K562 (cell line): Measurements from ENCODE around the gene SOX6. TPM values are rescaled to one million over a fixed set of nuclear protein-coding genes. Genes with fewer than 3 reads are reported as not detected.

Experiments
- ATAC-seq: fragments of 200-7000 bp; cut with Tn5 transposase; 3 replicates; pipeline ENCODE4 v1.9.1; 2020; ENCODE audit warnings: moderate library complexity
- BruUV-seq: library from RNA; stranded (reverse); fragments of 400-500 nt; replicated peaks from 2 replicates; lab custom pipeline; 2021; lab: Mats Ljungman, UMichigan
- CTCF ChIA-PET: fragments of 300-600 bp; formaldehyde crosslinking; extraction: SDS; loops from one replicate; lab custom pipeline; 2021; ENCODE audit warnings: low intra/inter-chr PET ratio; lab: Yijun Ruan, JAX
- POLR2A ChIA-PET: fragments of 300-600, 350-650 bp; sonication (Branson Sonifier 250); formaldehyde crosslinking; extraction: SDS; loops from one replicate; lab custom pipeline; 2021; ENCODE audit warnings: antibody characterized with exemption, inconsistent platforms; lab: Yijun Ruan, JAX
- DNase-seq, 4 experiments: peaks; one replicate each; pipeline versions ENCODE4 v3.0.0 to v3.0.0-alpha.2; 2011 to 2018; ENCODE audit warnings: low spot score in 3 of 4, mixed read lengths in 3 of 4; ENCODE audit errors: extremely low read depth in 1 of 4
- FAIRE-seq: peaks from 2 replicates; lab custom pipeline; 2011; peaks lifted over from hg19 to GRCh38; lab: Jason Lieb, UNC
- H2AFZ ChIP-seq: 2 replicates; pipeline ENCODE4 v1.6.0; 2011; ENCODE audit warnings: low read depth, low read length, control low read depth, inconsistent platforms
- H3K27ac ChIP-seq: fragments of 200-600 bp; 3 replicates; pipeline ENCODE4 v1.8.0; 2011; ENCODE audit warnings: low read depth, mild to moderate bottlenecking, control low read depth, inconsistent platforms, low read length, moderate library complexity, mixed read lengths; ENCODE audit errors: extremely low read depth
- H3K27me3 ChIP-seq, 2 experiments: fragments of 300-600 bp in 1 of 2; 2 replicates in 1 of 2; 3 replicates in 1 of 2; pipeline versions ENCODE4 v1.6.0 to v1.8.0; 2011; ENCODE audit warnings: inconsistent platforms in 2 of 2, low read length in 2 of 2, mild to moderate bottlenecking in 1 of 2, mixed read lengths in 1 of 2, moderate library complexity in 1 of 2; ENCODE audit not compliant: control insufficient read depth in 2 of 2, insufficient read depth in 2 of 2
- H3K36me3 ChIP-seq: fragments of 300-600 bp; 3 replicates; pipeline ENCODE4 v1.8.0; 2011; ENCODE audit warnings: mild to moderate bottlenecking, low read length, inconsistent platforms; ENCODE audit not compliant: control insufficient read depth, insufficient read depth
- H3K4me1 ChIP-seq, 2 experiments: fragments of 200-600 bp in 1 of 2; replicated peaks in 1 of 2; 2 replicates in 1 of 2; 3 replicates in 1 of 2; pipeline versions ENCODE4 v1.5.1 to v1.8.0; 2011; ENCODE audit warnings: inconsistent platforms in 2 of 2, low read length in 2 of 2, mild to moderate bottlenecking in 1 of 2, mixed read lengths in 1 of 2, moderate library complexity in 1 of 2; ENCODE audit not compliant: control insufficient read depth in 2 of 2, insufficient read depth in 2 of 2
- H3K4me2 ChIP-seq: 2 replicates; pipeline ENCODE4 v1.6.1; 2011; ENCODE audit warnings: low read length, control low read depth, inconsistent platforms, mixed read lengths; ENCODE audit not compliant: insufficient read depth
- H3K4me3 ChIP-seq: fragments of 200-600 bp; sonication (generic), shearing (Covaris generic); 2 replicates; pipeline ENCODE4 v1.5.1; 2016; ENCODE audit warnings: control low read depth, inconsistent platforms
- H3K79me2 ChIP-seq: fragments of 200-600 bp; 3 replicates; pipeline ENCODE4 v1.8.0; 2011; ENCODE audit warnings: low read length, inconsistent platforms; ENCODE audit not compliant: control insufficient read depth, insufficient read depth
- H3K9ac ChIP-seq, 2 experiments: 2 replicates each; pipeline versions ENCODE4 v1.6.0 to v1.6.1; 2011; ENCODE audit warnings: low read depth in 2 of 2, low read length in 2 of 2, control low read depth in 1 of 2, inconsistent platforms in 1 of 2, mild to moderate bottlenecking in 1 of 2, mixed read lengths in 1 of 2; ENCODE audit not compliant: insufficient read depth in 1 of 2
- H3K9me1 ChIP-seq: one replicate; pipeline ENCODE4 v1.6.0; 2011; ENCODE audit warnings: inconsistent platforms, mild to moderate bottlenecking, low read length, moderate library complexity; ENCODE audit not compliant: control insufficient read depth, insufficient read depth
- H3K9me3 ChIP-seq: replicated peaks from 2 replicates; pipeline ENCODE4 v1.5.1; 2011; ENCODE audit warnings: low read depth, low read length, inconsistent platforms; ENCODE audit not compliant: control insufficient read depth, insufficient read depth
- H4K20me1 ChIP-seq: replicated peaks from 2 replicates; pipeline ENCODE4 v1.6.1; 2011; ENCODE audit warnings: low read length, inconsistent platforms, mixed read lengths; ENCODE audit not compliant: control insufficient read depth, insufficient read depth
- BMI1 ChIP-seq: fragments of 150-350 bp; IDR thresholded peaks from 2 replicates; pipeline ENCODE4 v1.6.1; 2014; ENCODE audit warnings: low read length
- CEBPG ChIP-seq, 3 experiments: fragments of 200-800 bp in 1 of 3; sonication (Bioruptor generic) in 1 of 3; sonication (generic) in 1 of 3; formaldehyde crosslinking in 1 of 3; IDR thresholded peaks in 2 of 3; conservative IDR thresholded peaks in 1 of 3; 2 replicates each; pipeline versions ENCODE4 v1.6.1 to v1.8.0; 2016 to 2022; ENCODE audit warnings: missing compliant biosample characterization in 2 of 3, missing genetic modification characterization in 2 of 3, mild to moderate bottlenecking in 1 of 3, missing genetic modification reagents in 1 of 3
- CSDE1 ChIP-seq, 2 experiments: fragments of 450-650 bp; IDR thresholded peaks; 2 replicates each; pipeline ENCODE4 v1.6.1; 2016; ENCODE audit warnings: mild to moderate bottlenecking in 1 of 2
- FOXJ2 ChIP-seq: fragments of 200-800 bp; sonication (Bioruptor generic); IDR thresholded peaks from 2 replicates; pipeline ENCODE4 v1.6.1; 2016; ENCODE audit warnings: missing genetic modification characterization, missing compliant biosample characterization
- FOXJ3 ChIP-seq: sonication (generic); formaldehyde crosslinking; IDR thresholded peaks from 2 replicates; pipeline ENCODE4 v1.4.0; 2020; ENCODE audit warnings: mild to moderate bottlenecking, missing genetic modification reagents
- HOXB6 ChIP-seq: fragments of 250-450 bp; sonication (Bioruptor Pico); IDR thresholded peaks from 2 replicates; pipeline ENCODE4 v1.5.1; 2022; ENCODE audit warnings: mild to moderate bottlenecking, borderline replicate concordance
- MXI1 ChIP-seq: IDR thresholded peaks from 2 replicates; pipeline ENCODE4 v1.6.1; 2011; ENCODE audit warnings: low read depth, mild to moderate bottlenecking, improper control_type of control experiment, low read length
- MYNN ChIP-seq, 2 experiments: sonication (generic); formaldehyde crosslinking in 1 of 2; IDR thresholded peaks; 2 replicates each; pipeline versions ENCODE4 v1.5.0 to v1.6.1; 2016 to 2020; ENCODE audit warnings: antibody characterized with exemption in 1 of 2, missing genetic modification reagents in 1 of 2
- PKNOX1 ChIP-seq: fragments of 450-650 bp; IDR thresholded peaks from 2 replicates; pipeline ENCODE4 v1.6.1; 2016
- RFX1 ChIP-seq: fragments of 450-650 bp; IDR thresholded peaks from 2 replicates; pipeline ENCODE4 v1.6.1; 2016; ENCODE audit warnings: mild to moderate bottlenecking, moderate library complexity
- ZKSCAN1 ChIP-seq: fragments of 150-350 bp; IDR thresholded peaks from 2 replicates; pipeline ENCODE4 v1.6.1; 2016; ENCODE audit warnings: low read depth, low read length
- ZNF212 ChIP-seq: fragments of 450-650 bp; formaldehyde crosslinking; IDR thresholded peaks from 2 replicates; pipeline ENCODE4 v1.4.0; 2020; ENCODE audit warnings: mild to moderate bottlenecking
- WGBS: fragments of 100-300 bp; shearing (Covaris generic); methylation state at CpG from one replicate; pipeline ENCODE4 v1.1.6; 2016; ENCODE audit warnings: low coverage, mixed read lengths; ENCODE audit not compliant: insufficient coverage; ENCODE audit errors: missing lambda C conversion rate; 5-methylcytosine and 5-hydroxymethylcytosine counted together
- in situ Hi-C: fragments of 300-500 bp; cut with MboI; formaldehyde crosslinking; loops from 4 replicates; pipeline ENCODE4 v1.15.0; 2018; ENCODE audit warnings: inconsistent platforms, mixed read lengths
- intact Hi-C: fragments of 100-400 bp; cut with micrococcal nuclease; formaldehyde crosslinking; loops from 2 replicates; pipeline ENCODE4 v1.14.2; 2022
- polyA plus RNA-seq, 8 experiments: library from polyadenylated mRNA; depleted of rRNA in 4 of 8; stranded (reverse) in 5 of 8; unstranded in 3 of 8; fragments of >200 nt; fragmentation: Nextera tagmentation in 2 of 8; fragmentation: Illumina TruSeq in 1 of 8; extraction: Ambion mirVana in 2 of 8; extraction: Trizol in 1 of 8; gene quantifications; 2 replicates each; pipeline versions ENCODE4 v1.2.1 to v1.2.3, GENCODE V29; 2011 to 2014; ENCODE audit warnings: inconsistent platforms in 1 of 8, missing spikeins in 1 of 8
- total RNA-seq, 7 experiments: library from RNA; depleted of rRNA in 6 of 7; stranded (reverse); fragments of >200 nt in 6 of 7; fragmentation: Illumina TruSeq in 2 of 7; extraction: Trizol in 2 of 7; gene quantifications; 2 replicates each; pipeline versions ENCODE4 v1.2.1 to v1.2.3, GENCODE V29; 2011 to 2021; ENCODE audit warnings: low replicate concordance in 1 of 7

SOX6 gene
- total and polyA plus RNA-seq, 9 of the 15 experiments (the other 6 are each of a cell fraction or from before 2014, with no cell fraction given), result 0.89 to 8.7 (median 5.7) TPM

GRCh38 chr11:15967166-15967565 is 389.2 kb downstream of the SOX6 start:
- H3K9ac ChIP-seq, result no peak overlapping the region
- TF ChIP-seq FOXJ3 (CRISPR knock-in tag), result peak; percentile 69
- peak; percentile 99 for TF ChIP-seq MXI1
- TF ChIP-seq FOXJ2, result peak; percentile 99
- peak; percentile 95 for TF ChIP-seq MYNN (IDR thresholded peaks at IDR 0.05)
- TF ChIP-seq MYNN (CRISPR knock-in tag; IDR thresholded peaks at IDR 0.05), result no peak
- 0 out of 2 replicates have a peak, but pooled peaks have one; percentile 12 for TF ChIP-seq PKNOX1
- no peak for TF ChIP-seq CEBPG (CRISPR knock-in tag; IDR thresholded peaks at IDR 0.05)
- TF ChIP-seq CEBPG (tag; conservative IDR thresholded peaks at IDR 0.05 in 1 of 2, IDR thresholded peaks at IDR 0.05 in 1 of 2), result 0 out of 4 replicates have a peak, but pooled peaks of 1 of the 2 experiments have one; percentile 9
- peak; percentile 86 for TF ChIP-seq BMI1
- no peak for TF ChIP-seq ZKSCAN1
- no peak for TF ChIP-seq ZNF212 (CRISPR knock-in tag)
- no peak for TF ChIP-seq HOXB6 (CRISPR knock-in tag)
- peak; percentile 93 for TF ChIP-seq RFX1
- peak in 1 of 2 experiments; percentile 62; a peak in 1 of 4 replicates for TF ChIP-seq CSDE1 (IDR thresholded peaks at IDR 0.05)
- TF ChIP-seq, all 486 proteins: peak for 9
- CTCF ChIA-PET, result no interaction called here
- ATAC-seq (no peak), DNase-seq (peak in 3 of 4 experiments; percentile 22 to 47 (median 41)), FAIRE-seq (no peak)
- H3K79me2 ChIP-seq, result no peaks in the 10 kb centered on the region
- in situ Hi-C loops, result no loop called here
- POLR2A ChIA-PET, result no interaction called here
- H3K27me3 ChIP-seq, result no peaks in the 10 kb centered on the region
- peaks cover 18 to 39% of the 10 kb centered on the region in 2 experiments for H3K4me1 ChIP-seq
- no TSS peak for BruUV-seq
- H2AFZ ChIP-seq, result no peak overlapping the region
- intact Hi-C loops, result loop anchor here (10.0 kb wide), 2 partner anchors 318 to 388 kb away; partner anchors contain the start of gene SOX6
- no peaks in the 10 kb centered on the region for H3K9me1 ChIP-seq
- no peak overlapping the region for H3K4me3 ChIP-seq
- no peak overlapping the region for H3K4me2 ChIP-seq
- H3K9me3 ChIP-seq, result no peaks in the 10 kb centered on the region
- no peaks in the 10 kb centered on the region for H3K36me3 ChIP-seq
- no peak overlapping the region for H3K27ac ChIP-seq
- WGBS, result 72% methylated on average over 2 of the region's 2 CpGs
- H4K20me1 ChIP-seq, result no peaks in the 10 kb centered on the region
